ENCODE measurements around the gene IL4I1. TPM values are rescaled to one million over a fixed set of nuclear protein-coding genes. Genes with fewer than 3 reads are reported as not detected.
"Not testable (repeated sequence)": the region's sequence is repeated elsewhere in the genome, so short reads cannot be mapped to it uniquely, and the experiment has no call there.

The IL4I1 gene, protein sequence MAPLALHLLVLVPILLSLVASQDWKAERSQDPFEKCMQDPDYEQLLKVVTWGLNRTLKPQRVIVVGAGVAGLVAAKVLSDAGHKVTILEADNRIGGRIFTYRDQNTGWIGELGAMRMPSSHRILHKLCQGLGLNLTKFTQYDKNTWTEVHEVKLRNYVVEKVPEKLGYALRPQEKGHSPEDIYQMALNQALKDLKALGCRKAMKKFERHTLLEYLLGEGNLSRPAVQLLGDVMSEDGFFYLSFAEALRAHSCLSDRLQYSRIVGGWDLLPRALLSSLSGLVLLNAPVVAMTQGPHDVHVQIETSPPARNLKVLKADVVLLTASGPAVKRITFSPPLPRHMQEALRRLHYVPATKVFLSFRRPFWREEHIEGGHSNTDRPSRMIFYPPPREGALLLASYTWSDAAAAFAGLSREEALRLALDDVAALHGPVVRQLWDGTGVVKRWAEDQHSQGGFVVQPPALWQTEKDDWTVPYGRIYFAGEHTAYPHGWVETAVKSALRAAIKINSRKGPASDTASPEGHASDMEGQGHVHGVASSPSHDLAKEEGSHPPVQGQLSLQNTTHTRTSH
- total RNA-seq (2022) (0.37 TPM in 1 of 2 replicates, not detected in the other), Bru-seq, nascent RNA (percentile 18 among the genes with signal in this experiment), BruChase-seq, experiment 1, labeled RNA remaining after a 6-hour chase (percentile 14 among the genes with signal in this experiment), BruChase-seq, experiment 2, labeled RNA remaining after a 2-hour chase (percentile 11 among the genes with signal in this experiment)
- long read RNA-seq = 0 reads

DNA sequence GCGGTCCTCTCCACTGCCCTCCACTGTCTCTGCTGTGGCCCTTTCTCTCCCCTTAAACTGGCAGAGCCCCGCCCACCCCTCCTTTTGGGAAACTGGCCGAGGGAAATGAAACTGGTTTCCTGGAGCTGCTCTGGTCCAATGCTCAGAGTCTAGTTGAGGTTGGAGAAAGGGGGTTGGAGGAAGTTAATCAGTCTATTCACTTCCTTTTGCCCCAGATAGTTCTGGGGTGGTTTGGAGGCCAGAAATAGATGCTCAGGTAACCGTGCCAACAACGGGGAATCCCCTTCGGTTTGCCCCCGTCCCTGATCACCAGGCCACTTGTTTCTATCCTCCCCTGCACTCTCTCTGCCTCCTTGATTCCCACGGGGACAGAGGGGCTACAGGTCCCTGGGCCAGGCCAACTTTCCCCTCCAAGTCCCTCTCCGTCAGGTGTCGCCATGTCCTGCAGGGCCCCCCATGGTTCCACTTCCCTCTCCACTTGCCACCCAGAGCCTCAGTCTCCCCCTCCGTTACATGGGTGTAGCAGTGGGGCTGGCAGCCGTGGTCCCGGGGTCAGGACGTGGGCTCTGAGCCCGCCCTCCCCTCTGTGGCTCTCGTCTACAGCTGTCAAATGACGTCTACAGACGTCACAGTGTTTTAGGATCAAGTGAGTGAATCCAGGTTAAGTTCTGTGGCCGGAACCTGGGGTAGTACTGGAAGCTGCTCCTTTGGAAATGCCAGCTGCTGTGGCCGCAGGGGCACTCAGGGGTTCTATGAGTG lies at the start of gene IL4I1:
IL4I1 (minus strand) TSS at position 25 of the 759 bp plus-strand sequence. CDS start 727 bp downstream, outside the sequence.
- Mint-ChIP-seq H3K9me3 (ENCODE audit: unreplicated experiment) (no peaks in the 10 kb centered on the region), H3K27me3 (ENCODE audit: insufficient read depth, unreplicated experiment) (peaks cover 12% of the 10 kb centered on the region), H3K36me3 (ENCODE audit: insufficient read depth, unreplicated experiment) (no peaks in the 10 kb centered on the region), H3K4me1 (ENCODE audit: insufficient read depth, unreplicated experiment) (peaks cover 14% of the 10 kb centered on the region), H3K27ac (ENCODE audit: low read depth, unreplicated experiment) (no peak within 1 kb of the TSS), H3K4me3 (ENCODE audit: unreplicated experiment) (no peak within 1 kb of the TSS)
- BruUV-seq (replicated peaks) = no TSS peak
- DNase-seq (ENCODE audit: unreplicated experiment) = no peak
- TF ChIP-seq, protein P1, sequence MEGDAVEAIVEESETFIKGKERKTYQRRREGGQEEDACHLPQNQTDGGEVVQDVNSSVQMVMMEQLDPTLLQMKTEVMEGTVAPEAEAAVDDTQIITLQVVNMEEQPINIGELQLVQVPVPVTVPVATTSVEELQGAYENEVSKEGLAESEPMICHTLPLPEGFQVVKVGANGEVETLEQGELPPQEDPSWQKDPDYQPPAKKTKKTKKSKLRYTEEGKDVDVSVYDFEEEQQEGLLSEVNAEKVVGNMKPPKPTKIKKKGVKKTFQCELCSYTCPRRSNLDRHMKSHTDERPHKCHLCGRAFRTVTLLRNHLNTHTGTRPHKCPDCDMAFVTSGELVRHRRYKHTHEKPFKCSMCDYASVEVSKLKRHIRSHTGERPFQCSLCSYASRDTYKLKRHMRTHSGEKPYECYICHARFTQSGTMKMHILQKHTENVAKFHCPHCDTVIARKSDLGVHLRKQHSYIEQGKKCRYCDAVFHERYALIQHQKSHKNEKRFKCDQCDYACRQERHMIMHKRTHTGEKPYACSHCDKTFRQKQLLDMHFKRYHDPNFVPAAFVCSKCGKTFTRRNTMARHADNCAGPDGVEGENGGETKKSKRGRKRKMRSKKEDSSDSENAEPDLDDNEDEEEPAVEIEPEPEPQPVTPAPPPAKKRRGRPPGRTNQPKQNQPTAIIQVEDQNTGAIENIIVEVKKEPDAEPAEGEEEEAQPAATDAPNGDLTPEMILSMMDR (IDR thresholded peaks at IDR 0.05; ENCODE audit: unreplicated experiment) = no peak
- intact Hi-C loops (cut with micrococcal nuclease) = no loop called here
- ChIA-PET POLR2A (no interaction called here), CTCF (no interaction called here)

DNA sequence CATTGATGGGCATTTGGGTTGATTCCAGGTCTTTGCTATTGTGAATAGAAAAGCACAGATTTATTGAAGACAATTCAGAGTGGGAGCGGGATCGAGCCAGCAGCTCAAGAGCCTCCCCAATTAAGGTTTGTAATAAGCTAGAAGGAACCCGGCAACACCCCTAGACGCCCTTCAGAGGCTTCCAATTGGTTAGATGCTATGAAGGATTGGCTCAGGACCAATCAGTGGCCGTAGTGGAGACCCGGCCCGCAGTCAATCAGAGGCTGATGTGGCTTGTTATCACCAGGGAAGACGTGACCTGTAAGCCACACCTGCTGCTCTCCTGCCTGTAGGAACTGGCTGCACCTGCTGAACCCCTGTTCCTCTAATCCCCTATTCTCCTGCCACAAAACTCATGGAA lies 49.7 kb upstream of the IL4I1 start:
- Mint-ChIP-seq H3K4me1 (ENCODE audit: insufficient read depth, unreplicated experiment) (no peaks in the 10 kb centered on the region), H3K27me3 (ENCODE audit: insufficient read depth, unreplicated experiment) (peaks cover 20% of the 10 kb centered on the region), H3K4me3 (ENCODE audit: unreplicated experiment) (no peak overlapping the region), H3K36me3 (ENCODE audit: insufficient read depth, unreplicated experiment) (no peaks in the 10 kb centered on the region), H3K27ac (ENCODE audit: low read depth, unreplicated experiment) (no peak overlapping the region), H3K9me3 (ENCODE audit: unreplicated experiment) (no peaks in the 10 kb centered on the region)
- BruUV-seq (replicated peaks) = no TSS peak
- intact Hi-C loops (cut with micrococcal nuclease) = no loop called here
- CTCF ChIA-PET = interaction anchor here (0.7 kb wide), 1 partner anchor 404 kb away, joined by 4 read pairs; no protein-coding TSS in a partner anchor
- TF ChIP-seq, protein P1 (IDR thresholded peaks at IDR 0.05; ENCODE audit: unreplicated experiment) = no peak
- no peak for DNase-seq (ENCODE audit: unreplicated experiment)
- POLR2A ChIA-PET = no interaction called here

DNA sequence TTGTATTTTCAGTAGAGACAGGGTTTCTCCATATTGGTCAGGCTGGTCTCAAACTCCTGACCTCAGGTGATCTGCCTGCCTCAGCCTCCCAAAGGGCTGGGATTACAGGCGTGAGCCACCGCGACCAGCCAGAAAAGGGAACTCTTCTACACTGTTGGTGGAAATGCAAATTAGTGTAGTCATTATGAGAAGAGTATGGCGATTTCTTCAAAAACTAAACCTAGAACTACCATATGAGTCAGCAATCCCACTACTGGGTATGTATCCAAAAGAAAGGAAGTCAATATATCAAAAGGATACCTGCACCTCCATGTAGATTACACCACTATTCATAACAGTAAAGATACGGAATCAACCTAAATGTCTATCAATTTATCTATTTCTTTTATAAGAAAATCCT lies 47.9 kb upstream of the IL4I1 start:
- H3K4me1 Mint-ChIP-seq (ENCODE audit: insufficient read depth, unreplicated experiment); POLR2A ChIA-PET; intact Hi-C loops (cut with micrococcal nuclease); H3K27ac Mint-ChIP-seq (ENCODE audit: low read depth, unreplicated experiment); BruUV-seq (replicated peaks); CTCF ChIA-PET; H3K4me3 Mint-ChIP-seq (ENCODE audit: unreplicated experiment); H3K9me3 Mint-ChIP-seq (ENCODE audit: unreplicated experiment); H3K36me3 Mint-ChIP-seq (ENCODE audit: insufficient read depth, unreplicated experiment); DNase-seq (ENCODE audit: unreplicated experiment): not testable (repeated sequence)
- H3K27me3 Mint-ChIP-seq (ENCODE audit: insufficient read depth, unreplicated experiment) = peaks cover 20% of the 10 kb centered on the region

DNA sequence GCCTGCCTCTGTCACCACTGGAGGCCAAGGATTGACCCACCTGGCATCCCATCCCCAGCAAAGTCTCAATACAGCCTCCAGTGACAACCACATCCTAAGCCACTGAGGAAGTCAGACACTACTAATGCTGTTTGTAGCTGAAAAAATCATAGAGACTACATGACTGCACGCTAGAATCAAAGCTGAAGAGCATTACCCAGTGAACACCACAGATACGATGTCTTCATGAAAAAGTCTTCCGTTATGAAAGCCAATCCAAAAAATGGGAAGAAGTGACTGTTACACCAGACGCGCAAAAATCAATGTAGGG lies 43.8 kb upstream of the IL4I1 start:
- Mint-ChIP-seq H3K9me3 (ENCODE audit: unreplicated experiment) (no peaks in the 10 kb centered on the region), H3K36me3 (ENCODE audit: insufficient read depth, unreplicated experiment) (no peaks in the 10 kb centered on the region), H3K4me3 (ENCODE audit: unreplicated experiment) (no peak overlapping the region), H3K4me1 (ENCODE audit: insufficient read depth, unreplicated experiment) (no peaks in the 10 kb centered on the region), H3K27me3 (ENCODE audit: insufficient read depth, unreplicated experiment) (peaks cover 20% of the 10 kb centered on the region), H3K27ac (ENCODE audit: low read depth, unreplicated experiment) (no peak overlapping the region)
- TF ChIP-seq, protein P1 (IDR thresholded peaks at IDR 0.05; ENCODE audit: unreplicated experiment) = no peak
- no peak for DNase-seq (ENCODE audit: unreplicated experiment)
- BruUV-seq (replicated peaks) = no TSS peak
- ChIA-PET CTCF (interaction anchor here (1.5 kb wide), 1 partner anchor 195 kb away, joined by 5 read pairs; no protein-coding TSS in a partner anchor), POLR2A (no interaction called here)
- intact Hi-C loops (cut with micrococcal nuclease) = no loop called here

Measured in MCF 10A (cell line).